ENCODE results near the gene CCM2. TPM values are rescaled to one million over a fixed set of nuclear protein-coding genes. Genes with fewer than 3 reads are reported as not detected.
A peak's percentile ranks its signal among the peaks of the same experiment; 100 is the strongest.
"Not testable (repeated sequence)": the region's sequence is repeated elsewhere in the genome, so short reads cannot be mapped to it uniquely, and the experiment has no call there.

The CCM2 gene
- total RNA-seq, 2 donors from 2014 or later: 43.0 to 49.7 TPM

DNA sequence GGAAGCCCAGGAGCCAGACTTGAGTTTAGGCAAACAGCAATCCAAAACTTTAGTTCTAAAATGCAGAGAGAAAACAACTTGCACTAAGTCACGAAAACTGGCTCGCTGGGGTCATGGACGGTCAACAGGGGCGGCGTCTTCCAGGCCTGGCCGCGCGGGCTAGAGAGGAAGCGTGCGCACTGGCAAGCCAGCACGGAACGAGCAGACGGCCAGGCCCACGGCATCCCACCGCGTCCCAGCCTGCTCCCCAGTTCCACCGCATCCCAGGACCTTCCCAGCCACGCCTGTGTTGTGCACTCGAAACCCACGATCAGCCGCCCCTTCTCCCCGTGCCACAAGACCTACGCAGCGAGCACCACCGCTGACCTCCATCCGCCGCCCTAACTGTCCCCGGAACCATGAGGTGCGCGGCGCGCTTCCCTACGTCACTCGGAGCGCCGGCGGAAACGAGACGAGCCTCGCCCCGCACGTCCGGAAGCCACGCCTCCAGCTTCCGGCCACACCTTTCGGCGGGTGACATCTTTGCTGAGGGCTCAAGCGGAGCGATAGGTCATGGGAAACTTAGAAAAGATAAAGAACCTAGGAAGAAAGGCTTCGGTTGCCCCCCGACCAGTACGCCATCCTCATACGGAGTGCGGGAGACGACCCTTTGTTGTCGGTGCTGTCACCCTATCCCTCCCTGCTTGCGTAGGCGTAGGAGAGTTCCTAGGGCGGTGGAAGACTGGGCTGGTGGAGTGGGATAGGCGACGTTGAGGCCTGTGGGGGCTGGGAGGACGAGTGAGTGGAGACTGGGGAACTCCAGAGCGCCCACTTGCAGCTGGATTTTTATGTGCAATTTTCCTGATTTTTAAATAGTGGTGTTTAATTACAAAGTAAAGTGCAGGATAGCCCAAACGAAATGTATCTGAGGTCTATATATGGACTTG is 111.6 kb downstream of the CCM2 start, which contains the start of gene TBRG4:
Gene TBRG4 (minus strand): TSS at position 400 of the 926 bp plus-strand sequence. CDS start 2,460 bp downstream, outside the sequence.
- peak within 1 kb of the TSS; percentile 81 for H3K4me3 ChIP-seq
- peaks cover 16 to 32% of the 10 kb centered on the region in 2 donors for H3K4me1 ChIP-seq (ENCODE audit: control insufficient read depth in 1 of 2, low read depth in 2 of 2)
- peak; percentile 80 for DNase-seq (ENCODE audit: low spot score)
- TF ChIP-seq, protein P1, sequence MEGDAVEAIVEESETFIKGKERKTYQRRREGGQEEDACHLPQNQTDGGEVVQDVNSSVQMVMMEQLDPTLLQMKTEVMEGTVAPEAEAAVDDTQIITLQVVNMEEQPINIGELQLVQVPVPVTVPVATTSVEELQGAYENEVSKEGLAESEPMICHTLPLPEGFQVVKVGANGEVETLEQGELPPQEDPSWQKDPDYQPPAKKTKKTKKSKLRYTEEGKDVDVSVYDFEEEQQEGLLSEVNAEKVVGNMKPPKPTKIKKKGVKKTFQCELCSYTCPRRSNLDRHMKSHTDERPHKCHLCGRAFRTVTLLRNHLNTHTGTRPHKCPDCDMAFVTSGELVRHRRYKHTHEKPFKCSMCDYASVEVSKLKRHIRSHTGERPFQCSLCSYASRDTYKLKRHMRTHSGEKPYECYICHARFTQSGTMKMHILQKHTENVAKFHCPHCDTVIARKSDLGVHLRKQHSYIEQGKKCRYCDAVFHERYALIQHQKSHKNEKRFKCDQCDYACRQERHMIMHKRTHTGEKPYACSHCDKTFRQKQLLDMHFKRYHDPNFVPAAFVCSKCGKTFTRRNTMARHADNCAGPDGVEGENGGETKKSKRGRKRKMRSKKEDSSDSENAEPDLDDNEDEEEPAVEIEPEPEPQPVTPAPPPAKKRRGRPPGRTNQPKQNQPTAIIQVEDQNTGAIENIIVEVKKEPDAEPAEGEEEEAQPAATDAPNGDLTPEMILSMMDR (IDR thresholded peaks at IDR 0.05): no peak
- ATAC-seq (ENCODE audit: insufficient number of reproducible peaks, low FRiP score, low read depth): peak; percentile 97
- H3K9me3 ChIP-seq: no peaks in the 10 kb centered on the region
- peaks cover 23% of the 10 kb centered on the region for H3K36me3 ChIP-seq
- no peaks in the 10 kb centered on the region for H3K27me3 ChIP-seq (replicated peaks; ENCODE audit: insufficient read depth)
- peak within 1 kb of the TSS; percentile 87 to 97 for H3K27ac ChIP-seq

DNA sequence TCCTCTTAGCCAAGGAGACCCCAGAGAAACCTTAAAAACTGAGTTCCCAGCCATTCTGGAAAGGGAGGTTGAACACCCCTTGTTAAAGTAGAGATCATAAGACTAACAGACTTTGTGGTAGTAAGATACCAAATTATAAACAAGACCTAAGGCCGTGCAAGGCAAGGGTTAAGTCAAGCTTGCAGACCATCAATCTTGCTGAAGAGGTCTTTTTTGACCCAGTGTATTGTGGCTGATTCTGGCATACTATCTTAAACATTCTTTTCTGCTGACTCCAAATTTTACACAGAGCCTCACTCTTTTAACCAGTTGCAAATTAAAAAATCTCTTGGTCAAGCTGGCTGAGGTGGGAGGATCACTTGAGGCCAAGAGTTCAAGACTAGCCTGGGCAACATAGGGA is 112.6 kb downstream of the CCM2 start:
- H3K27ac ChIP-seq: peak overlapping the region in 1 of 2 donors; percentile 87

DNA sequence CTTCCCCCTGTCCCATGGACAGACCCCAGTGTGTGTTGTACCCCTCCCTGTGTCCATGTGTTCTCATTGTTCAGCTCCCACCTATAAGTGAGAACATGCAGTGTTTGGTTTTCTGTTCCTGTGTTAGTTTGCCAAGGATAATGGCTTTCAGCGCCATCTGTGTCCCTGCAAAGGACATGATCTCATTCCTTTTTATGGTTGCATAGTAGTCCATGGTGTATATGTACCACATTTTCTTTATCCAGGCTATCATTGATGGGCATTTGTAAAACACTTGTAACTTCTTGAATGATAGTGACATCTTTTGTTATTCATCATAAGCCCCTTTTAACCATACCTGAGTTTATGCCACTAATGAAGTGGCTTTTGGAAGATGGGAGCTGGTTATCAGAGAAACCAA is 114.3 kb downstream of the CCM2 start:
- H3K36me3 ChIP-seq; H3K27ac ChIP-seq; H3K4me3 ChIP-seq; ATAC-seq (ENCODE audit: insufficient number of reproducible peaks, low FRiP score, low read depth); DNase-seq (ENCODE audit: low spot score); H3K27me3 ChIP-seq (replicated peaks; ENCODE audit: insufficient read depth); H3K9me3 ChIP-seq: not testable (repeated sequence)
- H3K4me1 ChIP-seq (ENCODE audit: control insufficient read depth in 1 of 2, low read depth in 2 of 2): peaks cover 11 to 18% of the 10 kb centered on the region in 2 donors

More for the DNA sequence above, 112.6 kb downstream of the CCM2 start:
- Histone ChIP-seq H3K4me1 (ENCODE audit: control insufficient read depth in 1 of 2, low read depth in 2 of 2) (peaks cover 16 to 32% of the 10 kb centered on the region in 2 donors), H3K9me3 (no peaks in the 10 kb centered on the region), H3K4me3 (no peak overlapping the region), H3K36me3 (peaks cover 15% of the 10 kb centered on the region), H3K27me3 (replicated peaks; ENCODE audit: insufficient read depth) (no peaks in the 10 kb centered on the region)
- no peak for DNase-seq (ENCODE audit: low spot score)
- no peak for ATAC-seq (ENCODE audit: insufficient number of reproducible peaks, low FRiP score, low read depth)
- TF ChIP-seq, protein P1 (IDR thresholded peaks at IDR 0.05): no peak

DNA sequence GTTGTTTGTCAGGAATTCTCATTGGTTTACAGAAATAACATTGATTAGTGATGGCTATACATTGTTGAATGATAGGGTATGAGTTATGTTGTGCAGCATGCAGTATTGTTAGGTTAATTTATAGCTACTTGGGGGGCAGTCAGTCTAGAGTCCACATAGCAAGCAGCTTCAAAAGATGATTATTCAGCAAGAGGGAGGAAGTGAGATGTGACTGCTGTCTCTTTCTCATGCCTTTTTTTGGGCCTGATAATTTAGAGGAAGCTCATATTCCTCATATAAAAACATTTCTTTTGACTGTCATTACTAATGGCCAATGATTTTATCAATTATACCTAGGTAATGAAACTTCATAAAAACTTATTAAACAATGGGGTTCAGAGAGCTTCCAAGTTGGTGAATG is 114.9 kb downstream of the CCM2 start:
- no peak overlapping the region for H3K4me3 ChIP-seq
- ATAC-seq (ENCODE audit: insufficient number of reproducible peaks, low FRiP score, low read depth): no peak
- TF ChIP-seq, protein P1 (IDR thresholded peaks at IDR 0.05): no peak
- DNase-seq (ENCODE audit: low spot score): no peak
- H3K27ac ChIP-seq: no peak overlapping the region
- H3K9me3 ChIP-seq: no peaks in the 10 kb centered on the region
- H3K36me3 ChIP-seq: no peaks in the 10 kb centered on the region
- peaks cover 11 to 18% of the 10 kb centered on the region in 2 donors for H3K4me1 ChIP-seq (ENCODE audit: control insufficient read depth in 1 of 2, low read depth in 2 of 2)
- no peaks in the 10 kb centered on the region for H3K27me3 ChIP-seq (replicated peaks; ENCODE audit: insufficient read depth)

DNA sequence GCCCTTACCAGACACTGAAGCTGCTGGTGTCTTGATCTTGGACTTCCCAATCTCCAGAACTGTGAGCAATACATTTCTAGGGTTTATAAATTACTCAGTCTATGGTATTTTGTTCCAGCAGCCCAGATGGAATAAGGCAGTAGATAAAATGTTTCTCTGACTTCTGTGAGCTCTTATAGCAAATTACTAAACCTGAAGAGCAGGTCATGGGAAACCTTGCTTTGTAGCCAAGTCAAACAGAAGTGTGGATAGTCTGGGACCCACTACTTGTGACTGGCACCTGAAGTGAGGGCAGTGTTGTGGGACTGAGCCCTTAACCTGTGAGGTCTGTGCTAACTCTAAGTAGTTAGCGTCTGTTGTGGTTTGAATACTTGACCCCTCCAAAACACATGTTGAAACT is 116.0 kb downstream of the CCM2 start:
- H3K4me3 ChIP-seq: no peak overlapping the region
- H3K4me1 ChIP-seq (ENCODE audit: control insufficient read depth in 1 of 2, low read depth in 2 of 2): peaks cover 3 to 7% of the 10 kb centered on the region in 2 donors
- no peaks in the 10 kb centered on the region for H3K27me3 ChIP-seq (replicated peaks; ENCODE audit: insufficient read depth)
- DNase-seq (ENCODE audit: low spot score) (no peak), ATAC-seq (ENCODE audit: insufficient number of reproducible peaks, low FRiP score, low read depth) (no peak)
- TF ChIP-seq, protein P1 (IDR thresholded peaks at IDR 0.05): no peak
- H3K27ac ChIP-seq: no peak overlapping the region
- H3K9me3 ChIP-seq: no peaks in the 10 kb centered on the region
- no peaks in the 10 kb centered on the region for H3K36me3 ChIP-seq

Measured in thoracic aorta (tissue), 2 donors.